ENCODE results near the gene TMEM164.

The TMEM164 gene

DNA sequence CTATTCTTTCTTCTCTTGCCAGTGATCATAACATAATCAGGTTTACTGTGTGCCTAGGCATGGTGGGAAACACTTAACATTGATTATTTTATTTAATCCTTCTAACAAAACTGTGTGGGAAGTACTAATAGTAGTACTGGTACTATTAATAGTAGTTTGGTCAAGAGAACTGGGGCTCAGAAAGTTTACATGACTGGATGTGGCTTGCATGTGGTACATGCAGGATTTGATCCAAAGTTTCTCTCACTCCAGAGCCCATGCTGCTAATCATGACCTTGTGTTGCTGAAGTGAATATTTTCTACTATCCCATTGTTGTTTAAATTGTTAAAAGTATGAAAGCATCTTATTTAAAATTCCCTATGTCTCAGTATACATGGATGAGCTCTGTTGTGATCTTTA is 78.4 kb downstream of the TMEM164 start:
- DNase-seq (ENCODE audit: low read depth): no peak

DNA sequence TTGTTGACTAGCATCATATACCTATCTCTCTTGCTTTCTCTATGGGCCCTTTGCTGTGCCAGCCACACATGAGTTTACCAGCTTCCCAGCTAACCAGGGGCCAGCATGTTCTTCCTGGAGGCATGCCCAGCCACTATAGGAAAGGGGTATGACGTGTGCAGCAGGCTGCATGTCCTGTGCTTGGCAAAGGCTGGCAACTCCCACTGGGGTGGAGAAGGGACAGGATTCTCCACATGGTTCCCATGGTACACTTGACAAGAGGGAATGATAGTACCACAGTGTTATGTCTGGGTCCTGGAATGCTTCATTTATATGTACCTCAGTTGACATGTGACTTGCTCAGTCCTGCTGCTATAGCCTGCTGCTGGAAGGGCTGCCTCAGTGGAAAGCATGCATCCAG is 78.8 kb downstream of the TMEM164 start:
- no peak for DNase-seq (ENCODE audit: low read depth)

DNA sequence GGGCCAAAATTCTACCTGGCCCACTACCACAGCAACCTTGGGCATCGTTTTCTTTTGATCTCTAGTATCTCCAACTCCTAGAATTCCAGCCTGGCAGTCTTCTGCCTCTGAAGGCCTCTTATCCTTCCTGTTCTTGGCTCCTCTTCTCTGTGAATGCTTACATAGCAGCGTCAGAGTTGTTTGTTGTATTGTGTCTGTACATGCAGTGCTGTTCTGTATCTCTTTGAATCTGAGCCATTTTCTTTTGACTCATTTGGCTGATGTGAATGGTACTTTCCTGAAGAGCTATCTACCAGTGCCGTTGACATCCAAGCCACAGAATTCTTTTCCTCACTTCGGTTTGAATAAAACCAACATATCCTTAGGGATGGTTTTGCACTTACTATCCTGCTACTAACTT is 79.2 kb downstream of the TMEM164 start:
- peak; percentile 47 for DNase-seq (ENCODE audit: low read depth)

DNA sequence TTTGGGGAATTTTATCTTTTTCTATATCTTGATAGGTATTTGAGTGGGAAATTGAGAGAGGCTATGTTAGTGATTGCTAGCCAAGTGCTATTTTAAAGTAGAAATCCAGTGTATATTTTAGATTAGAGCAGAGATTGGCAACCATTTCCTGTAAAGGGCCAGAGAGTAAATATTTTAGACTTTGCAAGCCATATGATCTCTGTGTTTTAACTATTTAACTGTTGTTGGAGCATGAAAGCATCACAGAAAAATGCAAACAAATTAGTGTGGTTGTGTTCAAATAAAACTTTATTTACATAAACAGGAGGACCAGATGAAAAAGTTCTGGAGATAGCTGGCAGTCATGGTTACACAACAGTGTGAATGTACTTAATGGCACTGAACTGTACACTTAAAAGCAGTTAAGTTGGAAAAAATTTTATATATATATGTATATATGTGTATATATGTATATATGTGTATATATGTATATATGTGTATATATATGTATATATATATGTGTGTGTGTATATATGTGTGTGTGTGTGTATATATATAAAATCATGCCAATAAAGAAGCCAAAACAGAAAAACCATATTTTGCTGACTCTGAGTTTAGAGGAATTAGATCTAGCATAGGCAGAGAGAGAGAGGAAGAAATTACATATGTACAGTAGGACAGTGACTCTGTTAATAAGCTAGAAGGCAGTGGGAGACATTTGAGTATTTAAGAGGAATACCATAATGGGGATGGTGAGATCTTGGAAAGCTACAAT is 83.4 kb downstream of the TMEM164 start:
- DNase-seq (ENCODE audit: low read depth): no peak

DNA sequence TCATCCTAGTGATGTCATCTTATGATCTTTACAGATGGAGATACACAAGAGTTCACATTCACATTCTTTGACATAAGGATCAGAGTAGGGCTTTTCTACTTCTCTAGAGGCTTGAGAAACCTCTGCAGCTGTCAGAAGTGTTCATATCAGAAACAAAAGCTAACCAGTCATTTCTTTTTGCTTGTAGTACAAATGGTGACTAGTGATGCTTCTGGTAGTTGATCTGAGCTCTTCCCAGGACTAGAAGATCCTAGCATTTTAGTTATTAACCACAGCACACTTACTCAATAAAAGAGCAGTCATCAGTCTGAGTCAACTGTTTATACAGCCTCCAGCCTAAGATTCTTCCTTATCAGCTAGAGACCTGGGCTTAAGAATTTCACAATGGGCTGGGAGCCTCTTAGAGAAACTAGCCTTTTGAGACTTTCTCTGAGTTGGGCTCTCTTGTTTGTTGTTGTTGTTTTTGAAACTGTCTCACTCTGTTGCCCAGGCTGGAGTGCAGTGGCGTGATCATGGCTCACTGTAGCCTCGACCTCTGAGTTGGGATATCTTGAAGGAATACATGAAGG is 84.1 kb downstream of the TMEM164 start:
- DNase-seq (ENCODE audit: low read depth): peak; percentile 77

DNA sequence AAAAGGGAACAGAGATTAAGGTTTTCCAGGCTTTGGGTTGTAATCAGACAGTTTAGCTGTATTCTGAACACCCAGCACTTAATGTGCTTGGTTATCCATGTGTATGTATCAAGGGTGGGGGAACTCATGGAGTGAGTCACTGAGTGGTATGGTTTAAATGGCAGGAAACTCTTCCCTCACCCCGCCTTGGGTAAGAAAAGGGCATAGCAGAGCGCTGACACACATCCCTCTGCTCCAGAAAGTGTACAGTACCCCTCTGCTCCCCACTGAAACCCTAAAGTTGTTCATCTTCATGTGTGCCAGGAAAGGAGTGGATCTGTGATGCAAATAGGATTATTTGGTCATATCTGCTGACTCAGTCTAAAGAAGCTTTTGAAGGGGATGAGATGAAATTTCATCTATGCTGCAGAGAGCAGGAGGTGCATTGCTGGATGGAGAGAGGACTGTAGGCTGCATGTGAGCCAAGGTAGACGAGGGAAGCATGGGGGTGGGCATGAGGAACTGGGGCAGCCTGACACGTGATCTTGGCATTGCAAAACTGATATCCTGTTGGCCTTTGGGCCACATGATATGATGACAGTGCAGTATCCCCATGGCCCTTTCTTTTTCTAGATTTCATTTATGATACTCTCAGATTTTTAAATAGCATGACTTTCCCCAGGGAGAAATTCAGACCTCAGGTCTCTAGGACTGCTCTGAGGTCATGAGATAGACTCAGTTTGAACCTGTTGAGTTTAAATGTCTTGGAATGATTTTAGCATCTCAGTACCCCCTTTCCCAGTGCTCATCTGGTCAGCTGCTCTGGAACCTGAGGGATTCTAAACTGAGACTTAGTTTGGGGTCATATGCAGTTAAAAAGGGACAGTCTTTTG is 84.8 kb downstream of the TMEM164 start:
- peak; percentile 86 for DNase-seq (ENCODE audit: low read depth)

DNA sequence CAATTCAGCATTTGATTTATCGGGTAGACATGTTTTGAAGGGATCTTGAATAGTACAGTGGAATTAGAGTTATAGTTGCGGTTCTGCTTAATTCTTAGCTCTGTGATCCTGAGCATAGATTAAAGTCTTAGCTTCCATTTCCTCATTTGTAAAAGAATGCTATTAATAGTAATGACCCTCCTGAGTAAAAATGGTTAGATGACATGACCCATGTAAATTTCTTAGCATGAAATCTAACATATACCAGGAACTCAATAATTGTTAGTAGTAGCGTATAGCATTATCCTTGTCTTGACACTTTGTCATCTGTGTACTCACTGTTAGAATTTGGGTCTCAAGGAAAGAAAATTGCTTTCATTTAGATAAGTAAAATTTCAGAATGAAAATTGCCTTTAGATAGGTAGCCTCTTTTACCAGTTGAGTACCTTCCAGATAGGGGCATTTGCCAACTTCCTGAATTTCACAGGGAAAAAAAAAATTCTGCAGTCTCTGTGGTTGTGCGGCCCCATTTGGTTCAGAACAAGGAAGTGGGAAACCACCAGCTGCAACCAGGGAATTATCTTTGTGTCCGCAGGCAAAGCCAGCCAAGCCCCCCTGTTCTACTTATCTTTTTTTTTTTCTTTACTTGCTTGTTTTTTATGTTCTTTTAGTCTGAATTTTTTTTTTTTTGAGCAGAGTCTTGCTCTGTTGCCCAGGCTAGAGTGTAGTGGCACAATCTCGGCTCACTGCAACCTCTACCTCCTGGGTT is 86.9 kb downstream of the TMEM164 start:
- no peak for DNase-seq (ENCODE audit: low read depth)

DNA sequence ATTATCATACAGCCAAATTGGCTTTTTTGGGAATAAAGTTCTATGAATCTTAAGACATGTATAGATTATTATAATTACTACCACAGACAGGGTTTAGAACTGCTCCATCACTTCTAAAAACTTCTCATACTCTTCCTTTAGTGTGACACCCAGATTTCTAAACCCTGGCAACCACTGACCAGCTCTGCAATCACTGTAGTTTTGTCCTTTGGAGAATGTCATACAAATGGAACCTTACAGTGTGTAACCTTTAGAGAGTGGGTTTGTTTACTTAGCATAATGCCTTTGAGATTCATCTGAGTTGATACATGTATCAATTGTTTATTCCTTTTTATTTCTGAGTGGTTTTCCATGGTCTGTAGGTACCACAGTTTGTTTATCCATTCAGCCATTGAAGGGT is 95.0 kb downstream of the TMEM164 start:
- DNase-seq (ENCODE audit: low read depth): no peak

DNA sequence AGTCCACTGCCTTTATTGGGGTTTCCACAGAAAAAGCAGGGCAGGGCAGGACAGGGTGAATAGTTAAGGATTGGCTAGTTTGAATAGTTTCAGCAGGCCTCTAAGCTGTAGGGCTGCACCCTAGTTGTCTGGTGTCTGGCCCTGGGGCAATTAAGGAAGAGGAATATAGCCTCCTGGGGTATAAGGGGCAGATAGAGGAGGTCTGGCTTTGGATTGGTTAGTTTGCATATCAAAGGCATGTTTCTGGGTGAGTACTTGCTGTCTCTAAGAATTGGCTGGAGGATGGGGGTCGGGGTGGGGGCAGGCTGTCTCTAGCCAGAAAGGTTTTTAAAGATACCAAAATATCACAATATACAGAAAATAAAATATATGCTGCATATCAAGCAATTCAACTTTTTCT is 100.4 kb downstream of the TMEM164 start:
- DNase-seq (ENCODE audit: low read depth): no peak

DNA sequence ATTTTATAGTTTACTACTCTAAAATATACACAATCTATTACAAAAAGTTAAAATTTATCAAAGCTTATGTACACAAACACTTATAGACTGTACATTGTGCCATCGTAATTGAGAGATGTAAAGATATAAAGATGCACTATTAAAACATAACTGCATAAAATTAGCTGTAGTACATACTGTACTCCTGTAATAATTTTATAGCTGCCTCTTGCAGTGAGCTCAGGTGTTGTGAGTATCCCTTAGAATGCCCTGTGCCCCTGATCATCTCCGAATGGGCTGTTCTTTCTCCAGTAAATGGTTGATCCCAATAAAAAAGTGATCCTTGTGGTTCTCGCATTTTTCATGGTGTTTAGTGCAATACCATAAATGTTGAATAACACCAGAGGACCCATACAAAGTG is 101.2 kb downstream of the TMEM164 start:
- DNase-seq (ENCODE audit: low read depth): no peak

DNA sequence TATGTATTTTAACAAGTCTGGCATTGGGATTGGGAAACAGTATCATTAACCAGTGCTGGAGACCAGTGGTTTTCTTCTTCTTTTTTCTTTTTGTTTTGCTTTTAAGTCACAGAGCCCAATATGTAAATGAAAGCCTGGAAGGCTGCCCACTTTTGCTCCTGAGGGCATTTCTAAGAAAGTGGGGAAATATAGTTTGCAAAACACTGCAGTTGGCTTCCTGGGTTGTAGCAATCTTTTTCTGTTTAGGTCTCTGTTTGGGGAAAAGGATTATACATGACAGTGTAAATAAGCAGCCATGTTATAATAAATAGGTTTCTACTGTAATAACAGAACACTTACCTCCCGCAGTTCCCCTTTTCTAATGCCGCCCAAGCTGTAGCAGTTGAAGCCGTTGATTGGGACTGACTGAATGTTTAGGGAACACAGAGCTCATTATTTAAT is 105.5 kb downstream of the TMEM164 start:
- no peak for DNase-seq (ENCODE audit: low read depth)

DNA sequence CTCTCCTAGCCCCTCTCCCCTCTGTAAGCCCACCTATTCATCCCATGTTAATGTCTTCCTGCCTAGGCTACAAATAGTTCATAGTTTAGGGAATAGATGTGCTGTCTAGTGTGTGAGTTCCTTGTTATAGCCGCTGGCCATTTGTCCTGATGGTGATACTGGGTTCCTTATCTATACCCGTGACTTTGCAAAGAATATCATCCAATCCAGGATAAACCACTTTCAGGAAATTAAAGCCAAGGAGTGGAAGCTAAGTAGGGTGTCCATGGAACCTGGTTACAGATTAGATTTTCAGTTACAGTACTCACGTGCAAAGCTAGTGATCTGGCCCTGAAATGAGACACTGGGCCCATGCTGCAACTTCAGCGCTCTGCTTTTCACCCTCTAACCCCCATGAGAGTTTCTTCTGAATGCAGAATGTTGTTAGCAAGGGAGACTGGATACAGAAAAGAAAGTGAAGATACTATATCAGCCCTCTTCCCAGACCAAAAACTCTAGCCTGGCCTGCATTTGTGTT is 111.4 kb downstream of the TMEM164 start:
- DNase-seq (ENCODE audit: low read depth): no peak

DNA sequence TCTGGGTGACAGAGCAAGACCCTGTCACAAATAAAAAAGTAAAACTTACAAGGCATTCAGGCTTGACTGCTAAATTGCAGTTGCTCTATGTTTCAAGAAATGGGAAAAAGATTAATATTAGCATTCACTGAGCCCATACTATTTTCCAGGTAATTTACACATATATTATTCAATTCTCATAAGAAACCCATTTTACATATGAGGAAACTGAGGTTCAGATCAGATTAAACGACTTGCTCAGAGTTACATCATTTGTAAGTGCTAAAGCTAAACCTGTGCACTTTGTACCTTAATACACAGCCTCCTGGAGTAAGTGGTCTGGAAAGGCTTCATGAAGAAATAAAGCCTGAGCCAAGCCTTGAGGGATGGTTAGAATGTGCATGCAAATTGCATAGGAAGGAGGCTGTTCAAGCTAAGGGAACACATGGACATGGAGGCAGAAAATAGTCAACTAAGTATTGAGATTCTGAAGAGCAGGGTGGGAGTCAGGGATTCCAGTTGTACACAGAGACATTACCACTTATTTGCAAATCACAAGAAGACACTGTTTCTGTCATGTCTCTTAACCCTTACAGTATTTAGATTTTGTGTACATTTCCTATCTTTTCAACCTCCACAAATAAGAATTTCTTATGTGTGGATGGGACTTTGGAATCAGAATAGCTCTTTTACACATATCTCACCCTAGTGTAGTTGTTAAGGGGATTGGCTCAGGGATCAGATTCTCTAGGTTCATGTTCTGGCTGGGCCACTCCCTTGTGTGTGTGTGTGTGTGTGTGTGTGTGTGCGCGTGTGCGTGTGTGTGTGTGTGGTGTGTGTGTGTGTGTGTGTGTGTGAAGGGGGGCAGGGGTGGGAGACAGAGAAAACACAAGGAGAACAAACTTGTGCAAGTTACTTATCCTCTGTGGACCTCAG is 113.4 kb downstream of the TMEM164 start:
- DNase-seq (ENCODE audit: low read depth): no peak

DNA sequence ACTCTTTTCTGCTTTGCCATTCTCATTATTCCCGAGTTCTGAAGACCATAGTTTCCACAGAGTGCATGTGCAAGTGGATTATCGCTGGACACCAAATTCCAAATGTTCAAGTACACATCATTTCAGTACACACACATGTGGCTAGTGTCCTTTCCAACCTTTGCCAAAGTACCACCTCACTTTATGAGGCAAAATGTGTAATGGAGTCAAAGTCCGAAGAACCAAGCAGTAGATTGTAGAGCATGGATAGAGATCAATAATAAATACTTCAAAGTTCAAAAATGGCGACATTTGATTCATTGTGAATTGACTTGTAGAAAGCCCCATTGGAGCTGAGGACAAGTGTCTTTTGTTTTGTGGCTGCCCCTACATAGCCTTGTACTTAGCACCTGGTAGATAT is 115.6 kb downstream of the TMEM164 start:
- no peak for DNase-seq (ENCODE audit: low read depth)

DNA sequence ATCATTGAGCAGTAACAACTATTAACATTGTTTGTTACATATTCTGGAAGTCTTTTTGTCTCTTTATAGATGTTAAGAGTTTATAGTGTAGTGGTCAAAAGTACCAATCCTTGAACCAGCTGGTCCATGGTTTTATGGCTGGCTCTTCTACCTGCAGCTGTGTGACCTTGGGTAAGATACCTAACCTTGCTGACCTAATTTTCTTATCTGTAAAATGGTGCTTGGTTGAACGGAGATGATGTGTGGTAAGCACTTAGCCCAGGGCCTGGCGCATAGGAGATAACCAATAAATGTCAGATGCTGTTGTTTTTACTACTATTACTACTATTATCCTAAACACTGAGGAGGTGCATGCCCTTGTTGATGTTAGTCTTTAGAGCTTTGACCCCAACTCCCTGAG is 116.6 kb downstream of the TMEM164 start:
- no peak for DNase-seq (ENCODE audit: low read depth)

DNA sequence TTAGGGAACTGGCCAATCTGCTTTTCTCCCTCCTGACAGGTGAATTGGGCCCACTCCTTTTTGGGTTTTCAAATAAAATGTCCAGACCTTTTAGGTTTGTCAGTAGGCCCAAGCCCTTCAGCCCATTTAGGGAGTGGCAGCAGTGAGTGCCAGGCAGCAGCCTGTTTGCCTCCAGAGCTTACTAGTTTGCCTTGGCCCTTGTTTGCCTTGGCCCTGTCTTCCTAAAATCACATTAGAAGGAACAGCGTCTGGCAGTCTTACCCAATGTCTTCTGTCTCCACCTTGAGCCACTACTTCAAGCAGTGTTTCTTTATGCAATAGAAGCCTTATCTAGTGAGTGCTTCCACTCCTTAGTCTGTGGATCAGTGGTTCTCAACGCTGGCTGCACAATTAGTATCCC is 117.1 kb downstream of the TMEM164 start:
- no peak for DNase-seq (ENCODE audit: low read depth)

DNA sequence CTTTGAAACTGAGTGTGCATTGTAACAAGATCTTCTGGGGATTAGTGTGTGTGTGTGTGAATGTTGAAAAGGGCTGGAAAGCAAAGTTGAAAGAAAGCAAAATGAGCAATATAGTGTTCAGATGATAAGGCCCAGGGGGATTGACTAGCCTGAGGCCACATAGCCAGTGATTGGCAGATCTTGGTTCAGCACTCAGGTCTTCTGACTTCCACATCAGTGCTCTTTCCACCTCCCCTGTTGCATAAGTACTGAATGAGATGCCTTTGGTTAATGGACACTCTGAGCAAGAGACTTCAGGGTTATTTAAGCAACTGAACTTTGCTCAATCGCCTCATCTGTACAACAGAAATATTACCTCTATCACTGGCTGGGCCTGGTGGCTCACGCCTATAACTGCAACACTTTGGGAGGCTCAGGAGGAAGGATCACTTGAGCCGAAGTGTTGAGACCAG is 120.4 kb downstream of the TMEM164 start:
- peak; percentile 59 for DNase-seq (ENCODE audit: low read depth)

DNA sequence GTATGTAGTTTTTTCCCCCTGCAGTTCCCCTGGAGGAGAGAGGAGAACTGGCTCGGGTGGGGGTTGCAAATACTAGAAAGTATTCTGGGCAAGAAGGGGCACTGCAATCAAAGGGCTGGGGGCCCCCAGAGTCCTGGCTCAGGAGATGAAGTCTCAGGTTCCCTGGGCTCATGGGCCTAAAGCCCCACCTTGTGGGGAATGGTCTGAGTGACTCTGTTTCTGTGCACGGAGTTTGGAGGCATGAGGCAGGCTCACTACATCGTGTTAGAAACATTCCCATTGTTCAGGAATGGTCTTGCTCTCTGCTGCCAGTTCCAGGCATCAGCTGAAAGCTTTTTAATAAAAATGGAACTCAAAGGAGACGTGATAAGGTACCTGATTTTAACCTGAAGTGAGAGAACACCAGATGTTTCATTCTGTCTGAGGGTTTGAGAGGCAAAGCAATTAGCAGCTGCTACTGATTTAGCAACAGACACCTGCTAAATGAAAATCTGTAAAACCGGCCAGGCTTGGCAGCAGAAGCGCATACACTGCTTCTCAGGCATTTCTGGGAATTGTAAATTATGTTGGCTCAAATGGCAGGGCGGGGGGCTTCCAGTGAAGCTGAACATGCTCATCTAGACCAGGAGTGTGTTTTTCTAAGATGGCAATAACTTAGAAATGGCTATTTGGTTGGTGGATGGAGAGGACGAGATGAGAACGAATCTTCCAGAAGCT is 122.7 kb downstream of the TMEM164 start:
- no peak for DNase-seq (ENCODE audit: low read depth)

DNA sequence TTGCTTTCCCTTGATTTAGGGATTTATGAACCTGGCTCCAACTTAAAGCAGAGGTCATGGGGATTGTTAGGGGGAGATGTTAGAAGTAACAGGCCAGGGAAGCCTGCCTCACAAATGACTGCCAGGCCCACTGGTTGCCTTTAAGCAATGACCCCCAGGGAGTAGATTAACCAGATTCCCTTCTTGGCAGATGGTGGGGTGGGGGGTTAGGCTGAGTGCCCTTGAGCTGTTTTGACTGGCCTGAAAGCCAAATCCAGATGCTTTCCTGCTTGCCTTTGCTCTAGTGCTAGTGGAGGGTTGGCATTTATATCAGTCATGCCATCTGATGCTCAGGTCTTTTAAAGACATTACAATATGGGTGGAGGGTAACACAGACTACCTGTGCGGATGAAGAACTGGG is 128.1 kb downstream of the TMEM164 start:
- DNase-seq (ENCODE audit: low read depth): no peak

DNA sequence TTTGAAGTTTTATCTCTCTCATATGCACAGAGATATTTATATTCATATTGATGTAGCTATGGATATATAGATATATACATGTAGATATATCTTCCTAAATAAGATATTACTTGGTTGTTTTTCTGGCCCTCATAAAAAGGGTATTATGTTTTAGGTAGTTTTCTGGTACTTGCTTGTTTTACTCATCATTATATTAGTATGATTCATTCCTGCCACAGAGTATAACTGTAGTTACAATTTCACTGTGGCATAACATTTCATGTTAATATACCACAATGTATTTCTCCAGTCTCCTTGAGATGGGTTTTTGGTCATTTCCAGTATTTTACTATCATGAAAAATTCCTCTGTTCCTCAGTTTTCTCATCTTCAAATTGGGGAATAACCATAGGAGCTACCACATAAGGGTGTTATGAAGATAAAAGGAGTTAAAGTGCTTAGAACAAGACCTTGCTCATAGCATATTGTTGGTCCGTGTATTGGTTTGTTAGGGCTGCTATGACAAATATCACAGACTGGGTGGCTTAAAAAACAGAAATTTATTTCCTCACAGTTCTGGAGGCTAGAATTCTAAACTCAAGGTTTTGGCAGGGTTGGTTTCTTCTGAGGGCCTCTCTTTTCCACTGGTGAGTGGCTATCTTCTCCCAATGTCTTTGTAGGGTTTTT is 129.7 kb downstream of the TMEM164 start:
- no peak for DNase-seq (ENCODE audit: low read depth)
